Right lobe of liver (tissue), 4 donors: Measurements from ENCODE around the gene ELK3.

Experiments
- POLR2A ChIP-seq: fragments of 450-650 bp; IDR thresholded peaks from one replicate; pipeline ENCODE4 v1.6.1; 2017; ENCODE audit warnings: antibody characterized with exemption, mild to moderate bottlenecking
- TF ChIP-seq, protein P1 (sequence below), 4 donors: fragments of 200-600 bp in 3 of 4; fragments of 450-650 bp in 1 of 4; IDR thresholded peaks; one replicate each; pipeline versions ENCODE4 v1.5.1 to v1.8.0; 2016 to 2022; ENCODE audit warnings: antibody characterized with exemption in 4 of 4, mild to moderate bottlenecking in 2 of 4
- donor health status: DM: no; HTN: no; CAD: no.
- donor health status: DM: no; HTN: no; CAD: no.
- donor health status: DM: no; HTN: yes; CAD: no.

DNA sequence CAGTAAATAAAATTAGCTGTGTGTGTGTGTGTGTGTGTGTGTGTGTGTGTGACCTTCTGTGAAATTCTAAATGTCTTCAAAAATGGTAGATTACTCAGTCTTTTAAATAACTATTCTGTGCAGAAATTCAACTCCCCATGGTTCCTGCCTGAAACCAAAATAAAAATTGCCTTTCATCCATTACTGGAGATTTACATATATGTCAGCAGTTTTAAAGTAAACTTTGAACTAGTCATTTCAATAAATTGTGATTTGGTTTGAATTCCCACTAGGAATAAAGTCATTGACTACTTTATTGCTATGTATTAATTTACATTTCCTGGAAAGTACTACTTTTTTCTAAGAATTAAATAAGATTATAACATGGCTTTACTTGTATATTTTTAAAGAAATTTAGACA lies 5.3 kb downstream of the ELK3 start:
- no peak for TF ChIP-seq POLR2A
- TF ChIP-seq, protein P1, sequence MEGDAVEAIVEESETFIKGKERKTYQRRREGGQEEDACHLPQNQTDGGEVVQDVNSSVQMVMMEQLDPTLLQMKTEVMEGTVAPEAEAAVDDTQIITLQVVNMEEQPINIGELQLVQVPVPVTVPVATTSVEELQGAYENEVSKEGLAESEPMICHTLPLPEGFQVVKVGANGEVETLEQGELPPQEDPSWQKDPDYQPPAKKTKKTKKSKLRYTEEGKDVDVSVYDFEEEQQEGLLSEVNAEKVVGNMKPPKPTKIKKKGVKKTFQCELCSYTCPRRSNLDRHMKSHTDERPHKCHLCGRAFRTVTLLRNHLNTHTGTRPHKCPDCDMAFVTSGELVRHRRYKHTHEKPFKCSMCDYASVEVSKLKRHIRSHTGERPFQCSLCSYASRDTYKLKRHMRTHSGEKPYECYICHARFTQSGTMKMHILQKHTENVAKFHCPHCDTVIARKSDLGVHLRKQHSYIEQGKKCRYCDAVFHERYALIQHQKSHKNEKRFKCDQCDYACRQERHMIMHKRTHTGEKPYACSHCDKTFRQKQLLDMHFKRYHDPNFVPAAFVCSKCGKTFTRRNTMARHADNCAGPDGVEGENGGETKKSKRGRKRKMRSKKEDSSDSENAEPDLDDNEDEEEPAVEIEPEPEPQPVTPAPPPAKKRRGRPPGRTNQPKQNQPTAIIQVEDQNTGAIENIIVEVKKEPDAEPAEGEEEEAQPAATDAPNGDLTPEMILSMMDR (IDR thresholded peaks at IDR 0.05), result no peak
